Measurements from ENCODE around the gene CACNB1.

GRCh38 chr17:39147221-39148185, 50.0 kb downstream of the CACNB1 start:
- TF ChIP-seq CTCF (IDR thresholded peaks at IDR 0.05; ENCODE audit: low read length) (no peak), EZH2phosphoT487 (IDR thresholded peaks at IDR 0.05; ENCODE audit: low read length) (no peak), EZH2 (optimal IDR thresholded peaks at IDR 0.05; ENCODE audit: low read depth, low read length) (no peak)
